ENCODE data around the gene PPP1R3G.

DNA sequence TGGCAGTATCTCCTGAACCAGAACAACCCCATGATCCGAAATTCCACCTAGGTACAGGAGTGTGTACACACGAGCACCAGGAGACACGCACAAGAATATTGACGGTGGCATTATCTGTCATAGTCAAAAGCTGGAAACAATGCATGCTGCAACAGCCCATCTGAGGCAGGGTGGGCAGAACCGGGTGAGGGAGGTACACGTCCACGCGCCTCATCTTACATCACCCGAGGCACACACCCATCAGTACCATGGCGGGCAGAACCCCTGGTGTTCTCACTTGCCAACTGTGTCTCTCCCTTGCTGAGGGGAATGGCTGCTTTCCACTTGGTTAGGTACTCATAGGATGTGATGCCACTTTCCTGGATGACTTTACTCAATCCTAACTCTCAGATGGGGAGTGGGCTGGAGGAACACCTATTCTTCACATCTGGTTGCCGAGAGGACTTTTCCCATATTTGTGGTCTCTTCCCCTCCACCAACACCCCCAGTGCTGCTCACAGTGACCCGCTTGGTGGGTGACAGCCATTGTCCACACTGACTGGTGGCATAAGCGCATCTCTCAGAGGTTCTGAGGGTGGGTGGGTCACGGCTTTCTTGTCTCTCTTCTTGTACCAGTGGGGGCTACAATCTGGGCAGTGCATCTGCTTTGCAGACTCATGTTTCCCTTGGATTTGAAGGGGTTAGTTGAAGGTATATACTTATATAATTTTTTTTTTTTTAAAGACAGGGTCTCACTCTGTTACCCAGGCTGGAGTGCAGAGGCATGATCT lies 13.5 kb downstream of the PPP1R3G start:
- TF ChIP-seq POLR2A (IDR thresholded peaks at IDR 0.05), result no peak
- TF ChIP-seq, protein P1, sequence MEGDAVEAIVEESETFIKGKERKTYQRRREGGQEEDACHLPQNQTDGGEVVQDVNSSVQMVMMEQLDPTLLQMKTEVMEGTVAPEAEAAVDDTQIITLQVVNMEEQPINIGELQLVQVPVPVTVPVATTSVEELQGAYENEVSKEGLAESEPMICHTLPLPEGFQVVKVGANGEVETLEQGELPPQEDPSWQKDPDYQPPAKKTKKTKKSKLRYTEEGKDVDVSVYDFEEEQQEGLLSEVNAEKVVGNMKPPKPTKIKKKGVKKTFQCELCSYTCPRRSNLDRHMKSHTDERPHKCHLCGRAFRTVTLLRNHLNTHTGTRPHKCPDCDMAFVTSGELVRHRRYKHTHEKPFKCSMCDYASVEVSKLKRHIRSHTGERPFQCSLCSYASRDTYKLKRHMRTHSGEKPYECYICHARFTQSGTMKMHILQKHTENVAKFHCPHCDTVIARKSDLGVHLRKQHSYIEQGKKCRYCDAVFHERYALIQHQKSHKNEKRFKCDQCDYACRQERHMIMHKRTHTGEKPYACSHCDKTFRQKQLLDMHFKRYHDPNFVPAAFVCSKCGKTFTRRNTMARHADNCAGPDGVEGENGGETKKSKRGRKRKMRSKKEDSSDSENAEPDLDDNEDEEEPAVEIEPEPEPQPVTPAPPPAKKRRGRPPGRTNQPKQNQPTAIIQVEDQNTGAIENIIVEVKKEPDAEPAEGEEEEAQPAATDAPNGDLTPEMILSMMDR (IDR thresholded peaks at IDR 0.05), result no peak

All from ovary (tissue), 3 donors.